Astrocyte (in vitro differentiated cells and primary cell): ENCODE data around the gene NUTF2.

Source experiments
- CTCF ChIP-seq: IDR thresholded peaks from 2 replicates; pipeline ENCODE4 v1.5.1; 2011; ENCODE audit warnings: low read depth, mild to moderate bottlenecking, inconsistent platforms, low read length, moderate library complexity; ENCODE audit not compliant: insufficient read depth
- EZH2 ChIP-seq: IDR thresholded peaks from 2 replicates; pipeline ENCODE4 v1.6.1; 2012; ENCODE audit warnings: mild to moderate bottlenecking, low read length, inconsistent platforms; ENCODE audit not compliant: insufficient read depth

GRCh38 chr16:67861877-67862276 is 15.1 kb downstream of the NUTF2 start:
- TF ChIP-seq CTCF (no peak), EZH2 (no peak)
